ENCODE data around the gene PPEF1. TPM values are rescaled to one million over a fixed set of nuclear protein-coding genes. Genes with fewer than 3 reads are reported as not detected.

The PPEF1 gene
- polyA plus RNA-seq, 1 donor from 2014 or later: 1.5 TPM

DNA sequence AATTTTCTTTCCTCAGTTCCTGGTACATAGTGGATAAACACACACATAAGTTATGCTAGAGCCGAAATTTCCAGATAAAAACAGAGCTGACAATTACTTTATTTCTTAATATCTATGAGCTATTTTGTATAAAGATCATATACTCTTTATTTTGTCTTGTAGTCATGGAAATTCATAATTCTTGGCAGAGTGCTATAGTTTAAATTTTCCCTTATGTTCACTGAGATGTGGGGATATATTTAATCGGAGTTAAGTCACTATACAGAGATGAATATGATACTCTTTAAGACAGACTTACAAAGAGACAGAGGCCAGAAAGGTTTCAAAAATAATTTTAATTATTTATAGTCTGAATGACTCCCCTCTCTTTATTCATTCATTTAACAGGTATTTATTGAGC, 89.7 kb downstream of the PPEF1 start:
- Histone ChIP-seq H4K20me1 (ENCODE audit: insufficient read depth) (no peaks in the 10 kb centered on the region), H3K9me3 (ENCODE audit: low read length) (no peaks in the 10 kb centered on the region), H3K4me3 (ENCODE audit: low read length) (no peak overlapping the region), H3K36me3 (ENCODE audit: insufficient read depth, low read length) (no peaks in the 10 kb centered on the region), H3K9ac (ENCODE audit: low read length) (no peak overlapping the region), H2AFZ (ENCODE audit: low read depth, low read length) (no peak overlapping the region), H3K4me2 (ENCODE audit: low read length) (no peak overlapping the region), H3F3A (ENCODE audit: insufficient read depth, low read length, poor library complexity, severe bottlenecking) (no peaks in the 10 kb centered on the region), H3K27ac (ENCODE audit: low read length) (no peak overlapping the region), H3K27me3 (ENCODE audit: insufficient read depth, low read depth, low read length) (no peaks in the 10 kb centered on the region), H3K9me2 (ENCODE audit: insufficient read depth, low read length) (no peaks in the 10 kb centered on the region), H3K79me2 (replicated peaks; ENCODE audit: insufficient read depth, low read length) (no peaks in the 10 kb centered on the region)
- TF ChIP-seq POLR2AphosphoS5 (IDR thresholded peaks at IDR 0.05): no peak
- TF ChIP-seq, protein P1, sequence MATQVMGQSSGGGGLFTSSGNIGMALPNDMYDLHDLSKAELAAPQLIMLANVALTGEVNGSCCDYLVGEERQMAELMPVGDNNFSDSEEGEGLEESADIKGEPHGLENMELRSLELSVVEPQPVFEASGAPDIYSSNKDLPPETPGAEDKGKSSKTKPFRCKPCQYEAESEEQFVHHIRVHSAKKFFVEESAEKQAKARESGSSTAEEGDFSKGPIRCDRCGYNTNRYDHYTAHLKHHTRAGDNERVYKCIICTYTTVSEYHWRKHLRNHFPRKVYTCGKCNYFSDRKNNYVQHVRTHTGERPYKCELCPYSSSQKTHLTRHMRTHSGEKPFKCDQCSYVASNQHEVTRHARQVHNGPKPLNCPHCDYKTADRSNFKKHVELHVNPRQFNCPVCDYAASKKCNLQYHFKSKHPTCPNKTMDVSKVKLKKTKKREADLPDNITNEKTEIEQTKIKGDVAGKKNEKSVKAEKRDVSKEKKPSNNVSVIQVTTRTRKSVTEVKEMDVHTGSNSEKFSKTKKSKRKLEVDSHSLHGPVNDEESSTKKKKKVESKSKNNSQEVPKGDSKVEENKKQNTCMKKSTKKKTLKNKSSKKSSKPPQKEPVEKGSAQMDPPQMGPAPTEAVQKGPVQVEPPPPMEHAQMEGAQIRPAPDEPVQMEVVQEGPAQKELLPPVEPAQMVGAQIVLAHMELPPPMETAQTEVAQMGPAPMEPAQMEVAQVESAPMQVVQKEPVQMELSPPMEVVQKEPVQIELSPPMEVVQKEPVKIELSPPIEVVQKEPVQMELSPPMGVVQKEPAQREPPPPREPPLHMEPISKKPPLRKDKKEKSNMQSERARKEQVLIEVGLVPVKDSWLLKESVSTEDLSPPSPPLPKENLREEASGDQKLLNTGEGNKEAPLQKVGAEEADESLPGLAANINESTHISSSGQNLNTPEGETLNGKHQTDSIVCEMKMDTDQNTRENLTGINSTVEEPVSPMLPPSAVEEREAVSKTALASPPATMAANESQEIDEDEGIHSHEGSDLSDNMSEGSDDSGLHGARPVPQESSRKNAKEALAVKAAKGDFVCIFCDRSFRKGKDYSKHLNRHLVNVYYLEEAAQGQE (IDR thresholded peaks at IDR 0.05; ENCODE audit: borderline replicate concordance): no peak
- no peak for TF ChIP-seq RAD21 (conservative IDR thresholded peaks at IDR 0.05)

DNA sequence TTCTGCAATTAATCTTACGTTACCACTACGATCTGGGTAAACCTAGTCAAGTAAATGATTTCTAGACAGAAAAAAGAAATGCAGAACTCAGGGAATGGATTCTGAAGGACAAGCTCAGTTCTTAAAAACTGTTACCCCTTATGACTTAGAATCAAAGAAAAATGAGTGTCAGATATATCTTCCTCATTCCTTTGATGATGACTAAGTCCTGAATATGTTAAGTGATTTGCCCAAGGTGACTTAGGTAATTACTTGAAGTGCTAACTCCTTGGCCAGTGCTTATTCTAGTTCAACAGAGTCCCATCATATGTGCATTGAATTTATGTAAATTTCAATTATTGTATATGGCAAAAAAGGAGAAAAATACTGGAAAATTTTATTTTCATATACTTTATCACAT, 92.5 kb downstream of the PPEF1 start:
- Histone ChIP-seq H3K36me3 (ENCODE audit: insufficient read depth, low read length) (no peaks in the 10 kb centered on the region), H3K4me3 (ENCODE audit: low read length) (no peak overlapping the region), H4K20me1 (ENCODE audit: insufficient read depth) (no peaks in the 10 kb centered on the region), H3K9me3 (ENCODE audit: low read length) (no peaks in the 10 kb centered on the region), H3K9ac (ENCODE audit: low read length) (no peak overlapping the region), H3K4me2 (ENCODE audit: low read length) (no peak overlapping the region), H3K27ac (ENCODE audit: low read length) (no peak overlapping the region), H3K27me3 (ENCODE audit: insufficient read depth, low read depth, low read length) (no peaks in the 10 kb centered on the region), H2AFZ (ENCODE audit: low read depth, low read length) (no peak overlapping the region), H3K79me2 (replicated peaks; ENCODE audit: insufficient read depth, low read length) (no peaks in the 10 kb centered on the region), H3F3A (ENCODE audit: insufficient read depth, low read length, poor library complexity, severe bottlenecking) (no peaks in the 10 kb centered on the region), H3K9me2 (ENCODE audit: insufficient read depth, low read length) (no peaks in the 10 kb centered on the region)
- TF ChIP-seq TAF1 (IDR thresholded peaks at IDR 0.05; ENCODE audit: low read depth): no peak
- no peak for TF ChIP-seq POLR2AphosphoS5 (IDR thresholded peaks at IDR 0.05)
- no peak for TF ChIP-seq RAD21 (conservative IDR thresholded peaks at IDR 0.05)
- TF ChIP-seq, protein P1 (IDR thresholded peaks at IDR 0.05; ENCODE audit: borderline replicate concordance): no peak
- TF ChIP-seq MXI1 (conservative IDR thresholded peaks at IDR 0.05; ENCODE audit: poor library complexity, severe bottlenecking): no peak
- no peak for TF ChIP-seq EP300 (conservative IDR thresholded peaks at IDR 0.05; ENCODE audit: poor library complexity, severe bottlenecking)
- no peak for TF ChIP-seq SMC3 (conservative IDR thresholded peaks at IDR 0.05; ENCODE audit: poor library complexity)
- TF ChIP-seq EZH2 (IDR thresholded peaks at IDR 0.05; ENCODE audit: borderline replicate concordance, insufficient read depth, low read length, poor library complexity, severe bottlenecking): no peak
- TF ChIP-seq, protein P2, sequence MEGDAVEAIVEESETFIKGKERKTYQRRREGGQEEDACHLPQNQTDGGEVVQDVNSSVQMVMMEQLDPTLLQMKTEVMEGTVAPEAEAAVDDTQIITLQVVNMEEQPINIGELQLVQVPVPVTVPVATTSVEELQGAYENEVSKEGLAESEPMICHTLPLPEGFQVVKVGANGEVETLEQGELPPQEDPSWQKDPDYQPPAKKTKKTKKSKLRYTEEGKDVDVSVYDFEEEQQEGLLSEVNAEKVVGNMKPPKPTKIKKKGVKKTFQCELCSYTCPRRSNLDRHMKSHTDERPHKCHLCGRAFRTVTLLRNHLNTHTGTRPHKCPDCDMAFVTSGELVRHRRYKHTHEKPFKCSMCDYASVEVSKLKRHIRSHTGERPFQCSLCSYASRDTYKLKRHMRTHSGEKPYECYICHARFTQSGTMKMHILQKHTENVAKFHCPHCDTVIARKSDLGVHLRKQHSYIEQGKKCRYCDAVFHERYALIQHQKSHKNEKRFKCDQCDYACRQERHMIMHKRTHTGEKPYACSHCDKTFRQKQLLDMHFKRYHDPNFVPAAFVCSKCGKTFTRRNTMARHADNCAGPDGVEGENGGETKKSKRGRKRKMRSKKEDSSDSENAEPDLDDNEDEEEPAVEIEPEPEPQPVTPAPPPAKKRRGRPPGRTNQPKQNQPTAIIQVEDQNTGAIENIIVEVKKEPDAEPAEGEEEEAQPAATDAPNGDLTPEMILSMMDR (IDR thresholded peaks at IDR 0.05; ENCODE audit: poor library complexity, severe bottlenecking): no peak
